Uterus (tissue), 2 donors: ENCODE measurements around the gene AP3B1.

ENCODE experiments used
- CTCF ChIP-seq, 4 experiments: fragments of 200-600 bp in 2 of 4; fragments of 450-650 bp in 2 of 4; sonication (generic) in 2 of 4; IDR thresholded peaks; one replicate each; pipeline ENCODE4 v1.5.1; 2016 to 2019; ENCODE audit warnings: antibody characterized with exemption in 4 of 4, mild to moderate bottlenecking in 2 of 4, moderate library complexity in 1 of 4
- POLR2A ChIP-seq, 2 donors: fragments of 450-650 bp; IDR thresholded peaks; one replicate each; pipeline ENCODE4 v1.6.1; 2016; ENCODE audit warnings: antibody characterized with exemption in 2 of 2, mild to moderate bottlenecking in 1 of 2, moderate library complexity in 1 of 2

- TF ChIP-seq POLR2A (IDR thresholded peaks at IDR 0.05) (no peak), CTCF (IDR thresholded peaks at IDR 0.05) (no peak)
Observed at GRCh38 chr5:78323241-78323640, 28.7 kb upstream of the AP3B1 start.
